Stimulated activated CD4-positive, alpha-beta T cell treated with anti-CD3 and anti-CD28 coated beads, Interleukin-12 subunit alpha, Interleukin-12 subunit beta, amount 100 ng/mL, for 48 hours (primary cell): ENCODE data around the gene FOXD4L6.
"Not testable (repeated sequence)": the region's sequence is repeated elsewhere in the genome, so short reads cannot be mapped to it uniquely, and the experiment has no call there.

ENCODE experiments used
- DNase-seq, 3 donors: peaks; one replicate each; pipeline ENCODE4 v3.0.0-alpha.2; 2020; ENCODE audit warnings: low read depth in 2 of 3, low spot score in 1 of 3

The FOXD4L6 gene

GRCh38 chr9:41128581-41128980 is at the start of gene FOXD4L6:
Gene FOXD4L6 (minus strand): TSS chr9:41128681. CDS start chr9:41128383, 298 bp downstream.
- not testable (repeated sequence) for DNase-seq

GRCh38 chr9:41174994-41175393 is 46.5 kb upstream of the FOXD4L6 start:
- DNase-seq: not testable (repeated sequence)

GRCh38 chr9:41150116-41150515 is 21.6 kb upstream of the FOXD4L6 start:
- DNase-seq: not testable (repeated sequence)

GRCh38 chr9:41141878-41142277 is 13.4 kb upstream of the FOXD4L6 start:
- DNase-seq: not testable (repeated sequence)

DNA sequence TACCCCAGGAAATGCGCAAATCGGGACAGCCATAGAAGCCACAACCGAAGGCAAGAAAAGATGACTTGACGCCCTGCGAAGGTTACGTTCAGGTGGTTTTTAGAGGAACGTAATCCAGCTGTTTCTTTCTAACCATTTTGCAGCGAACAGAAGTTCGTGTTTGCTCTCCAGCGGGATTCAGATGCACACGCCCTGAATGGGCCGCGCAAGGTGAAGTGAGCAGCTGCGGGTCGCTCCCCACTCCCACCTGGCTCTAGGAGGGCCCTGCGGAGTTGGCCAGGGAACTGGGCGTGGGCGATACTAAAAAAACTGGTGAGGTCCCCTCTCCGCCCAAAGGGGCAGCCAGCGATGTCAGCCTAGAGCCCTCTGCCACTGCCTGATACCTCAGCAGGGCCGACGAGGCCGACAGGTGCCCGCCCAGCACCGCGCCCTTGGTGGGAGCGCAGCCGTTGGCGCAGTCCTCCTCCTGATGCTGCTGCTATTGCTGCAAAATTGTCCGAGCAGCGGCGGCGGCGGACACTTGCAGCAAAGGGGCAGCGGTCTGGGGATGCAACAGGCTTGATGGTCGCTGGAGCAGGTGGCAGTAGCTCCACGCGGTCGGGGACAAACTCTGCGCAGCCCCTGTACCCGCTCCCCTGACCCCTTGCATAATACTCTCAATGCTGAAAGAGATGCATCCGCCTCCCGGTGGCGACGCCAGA is 1.6 kb downstream of the FOXD4L6 start:
- not testable (repeated sequence) for DNase-seq

DNA sequence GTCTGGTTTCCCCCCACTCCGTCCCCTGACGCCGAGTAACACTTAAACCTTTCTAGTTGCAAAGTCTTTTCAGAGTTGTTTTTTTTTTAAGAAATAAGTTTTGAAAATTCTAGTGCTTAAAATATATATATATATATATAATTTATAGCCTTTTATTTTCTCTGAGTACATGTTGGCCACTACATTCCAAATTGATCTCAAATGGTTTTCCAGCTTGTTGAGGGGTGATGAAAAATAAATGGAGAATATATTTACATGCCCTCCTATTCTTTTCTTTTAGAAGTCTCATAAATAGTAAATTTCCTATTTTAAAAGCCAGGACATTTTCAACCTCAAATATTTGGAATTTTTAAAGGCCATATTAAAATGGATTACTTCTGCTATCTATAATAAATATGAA is 2.5 kb downstream of the FOXD4L6 start:
- not testable (repeated sequence) for DNase-seq

DNA sequence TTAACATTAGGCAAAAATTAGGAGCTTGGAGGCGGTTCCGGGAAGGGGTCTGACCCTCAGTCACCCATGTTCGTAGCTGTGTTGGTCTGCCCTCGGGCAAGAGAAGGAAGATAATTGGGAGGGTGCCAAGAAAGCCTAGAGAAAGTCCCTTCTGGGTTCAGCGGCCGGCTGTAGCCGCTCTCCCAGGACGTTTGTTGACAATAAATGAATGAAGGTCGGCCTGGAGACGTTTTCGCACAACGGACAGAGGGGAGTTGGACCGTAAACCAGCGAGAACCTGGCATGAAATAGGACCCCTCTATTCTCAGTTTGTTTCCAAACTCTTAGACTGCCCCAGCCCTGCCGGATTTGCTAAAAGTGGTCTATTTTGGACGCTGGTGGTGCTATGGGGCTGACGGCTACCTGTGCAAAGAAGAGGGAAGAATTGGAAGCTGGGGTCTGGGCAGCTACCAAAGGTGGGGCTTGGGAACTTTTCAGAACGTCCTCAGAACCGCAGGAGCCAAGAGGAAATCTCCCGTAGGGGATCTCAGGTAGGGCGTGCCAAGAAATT is 3.3 kb downstream of the FOXD4L6 start:
- DNase-seq: not testable (repeated sequence)

DNA sequence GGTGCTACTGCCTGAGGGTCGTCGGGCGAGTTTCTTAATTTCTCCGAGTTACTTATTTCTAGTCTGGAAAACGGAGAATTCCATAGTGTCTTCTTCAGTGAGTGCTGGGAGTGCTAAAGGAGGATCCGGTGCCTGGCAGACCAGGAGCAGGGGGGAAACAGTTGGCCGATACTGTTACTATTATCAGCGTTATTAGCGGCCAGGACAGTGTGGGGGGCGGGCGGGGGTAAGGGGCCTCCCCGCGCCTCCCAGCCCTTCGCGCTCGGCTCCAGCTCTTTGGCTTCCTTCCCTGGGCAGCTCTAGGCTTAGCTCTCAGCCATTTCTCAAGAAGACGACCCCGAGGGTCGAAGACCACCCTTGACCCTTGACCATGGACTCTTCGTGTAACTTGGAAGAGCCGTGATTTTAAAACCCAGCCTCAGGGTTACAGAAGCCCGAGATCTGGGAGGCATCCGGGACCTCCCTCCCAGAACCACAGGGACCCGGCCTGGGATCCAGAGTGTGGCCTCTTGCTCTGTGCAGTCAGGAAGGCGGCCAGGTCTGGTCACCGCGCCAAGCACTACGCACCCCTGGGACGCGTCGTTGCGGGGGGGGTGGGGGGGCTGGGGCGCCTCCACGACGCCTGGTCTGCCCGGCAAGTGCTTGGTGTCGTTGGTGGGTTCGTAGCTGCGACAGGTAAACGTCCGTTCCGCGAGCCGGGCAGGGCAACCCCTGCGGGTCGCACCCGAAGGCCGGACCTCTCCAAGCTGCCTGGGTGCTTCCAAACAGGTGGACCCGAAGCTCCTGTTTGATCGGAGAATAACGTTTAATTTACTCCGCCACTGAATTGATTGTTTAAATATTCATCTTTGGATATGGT is 4.0 kb downstream of the FOXD4L6 start:
- not testable (repeated sequence) for DNase-seq

DNA sequence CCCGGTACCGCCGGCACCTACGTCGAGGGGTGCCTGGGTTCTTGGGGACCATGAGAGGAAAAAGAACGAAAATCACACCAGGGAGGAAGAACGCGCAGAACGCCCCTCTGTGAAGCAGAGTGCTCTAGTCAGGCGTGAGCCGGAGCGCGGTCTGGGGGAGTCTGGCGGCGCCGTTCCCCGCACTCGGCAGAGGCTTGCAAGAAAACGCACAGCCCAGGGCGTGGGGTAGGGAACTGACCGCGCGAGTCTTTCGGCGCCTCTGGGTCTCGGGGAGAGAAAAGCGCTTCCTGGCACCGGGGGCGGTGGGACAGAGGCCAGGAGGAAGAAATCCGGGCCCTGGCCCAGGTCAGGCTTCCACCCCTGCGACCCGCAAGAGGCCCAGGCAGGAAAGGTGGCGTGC is 4.7 kb downstream of the FOXD4L6 start:
- not testable (repeated sequence) for DNase-seq

DNA sequence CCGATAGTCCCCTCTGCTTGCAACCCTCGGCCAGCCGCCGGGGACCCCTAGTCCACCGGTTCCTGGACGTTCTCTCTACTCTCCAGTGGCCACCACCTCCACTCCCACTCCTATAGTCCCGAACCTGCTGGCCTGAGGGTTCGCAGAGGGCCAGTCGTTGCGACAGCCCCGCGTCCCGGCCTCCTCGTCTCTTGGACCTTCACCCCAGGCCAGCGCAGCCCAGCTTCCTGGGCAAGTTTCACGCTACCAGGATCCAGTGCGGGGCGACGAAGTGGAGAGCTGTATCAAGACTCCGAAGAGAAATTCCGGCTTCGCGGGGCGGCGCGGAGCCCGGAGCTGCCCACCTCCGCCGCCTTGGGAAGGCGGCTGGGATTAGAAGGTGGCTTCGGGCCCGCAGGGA is 5.1 kb downstream of the FOXD4L6 start:
- DNase-seq: not testable (repeated sequence)

DNA sequence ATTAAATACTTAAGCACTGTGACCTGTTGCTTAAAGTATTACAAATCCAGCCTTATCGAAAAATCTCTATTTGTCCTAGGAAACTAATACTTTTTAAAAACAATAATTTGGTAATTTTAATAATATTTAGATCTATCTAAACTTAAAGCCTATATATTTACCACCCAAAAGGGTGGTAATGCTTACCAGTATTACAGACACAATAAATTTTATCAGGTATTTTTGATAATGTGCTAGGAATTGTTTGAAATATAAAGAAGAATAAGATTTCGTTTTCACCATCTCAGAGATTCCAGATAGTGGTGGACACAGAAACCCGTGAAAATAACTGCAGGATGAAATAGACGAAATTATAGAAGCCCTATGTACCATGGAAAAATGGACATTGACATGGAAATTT is 7.8 kb downstream of the FOXD4L6 start:
- DNase-seq: not testable (repeated sequence)

GRCh38 chr9:41119719-41120118 is 8.8 kb downstream of the FOXD4L6 start:
- DNase-seq: not testable (repeated sequence)

- DNase-seq: not testable (repeated sequence)
These were observed 9.2 kb downstream of the FOXD4L6 start for GRCh38 chr9:41119311-41119710.

DNA sequence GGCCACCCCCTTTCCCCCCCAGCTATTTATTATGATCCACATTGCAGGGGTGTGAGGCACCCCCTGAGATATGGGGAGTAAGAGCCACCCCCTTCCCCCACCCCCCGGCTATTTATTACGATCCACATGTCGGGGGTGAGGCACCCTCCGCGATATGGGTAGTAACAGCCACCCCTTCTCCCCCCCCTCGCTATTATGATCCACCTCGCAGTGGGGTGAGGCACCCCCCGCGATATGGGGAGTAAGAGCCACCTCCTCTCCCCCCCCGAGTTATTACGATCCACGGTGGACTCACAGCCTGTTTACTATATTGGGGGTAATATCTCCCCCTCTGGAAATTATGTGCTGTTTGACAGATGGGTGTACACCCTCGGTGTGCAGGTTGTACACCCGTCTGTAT is 15.1 kb downstream of the FOXD4L6 start:
- DNase-seq: not testable (repeated sequence)

- not testable (repeated sequence) for DNase-seq
These were observed 17.1 kb downstream of the FOXD4L6 start for GRCh38 chr9:41111414-41111813.

DNA sequence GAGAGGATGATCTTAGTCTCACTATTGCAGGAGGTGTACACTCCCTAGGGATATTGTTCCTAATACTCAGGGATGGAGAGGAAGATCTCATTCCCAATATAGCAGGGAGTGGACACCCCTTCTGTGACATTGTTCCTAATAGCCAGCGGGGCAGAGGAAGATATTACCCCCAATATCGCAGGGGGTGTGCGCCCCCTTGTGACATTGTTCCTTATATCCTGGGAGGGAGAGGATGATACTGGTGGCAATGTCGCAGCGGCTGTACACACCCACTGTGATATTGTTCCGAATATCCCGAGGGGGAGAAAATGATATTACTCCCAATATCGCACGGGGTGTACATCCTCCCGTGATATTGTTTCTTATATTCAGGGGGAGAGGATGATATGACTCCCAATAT is 17.6 kb downstream of the FOXD4L6 start:
- not testable (repeated sequence) for DNase-seq

GRCh38 chr9:41109253-41109652 is 19.2 kb downstream of the FOXD4L6 start:
- DNase-seq: not testable (repeated sequence)

DNA sequence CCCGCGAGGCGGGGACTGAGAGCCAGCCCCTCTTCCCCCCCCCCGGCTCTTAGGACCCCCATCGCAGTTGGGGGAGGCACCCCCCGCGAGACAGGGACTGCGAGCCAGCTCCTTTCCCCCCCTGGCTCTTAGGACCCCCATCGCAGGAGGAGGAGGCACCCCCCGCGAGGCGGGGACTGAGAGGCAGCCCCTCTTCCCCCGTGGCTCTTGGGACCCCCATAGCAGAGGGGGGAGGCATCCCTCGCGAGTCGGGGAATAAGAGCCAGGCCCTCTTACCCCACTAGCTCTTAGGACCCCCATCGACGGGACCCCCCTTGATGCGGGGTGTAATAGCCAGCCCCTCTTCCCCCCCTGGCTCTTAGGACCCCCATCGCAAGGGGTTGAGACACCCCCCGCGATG is 19.7 kb downstream of the FOXD4L6 start:
- DNase-seq: not testable (repeated sequence)

- DNase-seq: not testable (repeated sequence)
These were observed 21.9 kb downstream of the FOXD4L6 start for GRCh38 chr9:41106472-41107116.

DNA sequence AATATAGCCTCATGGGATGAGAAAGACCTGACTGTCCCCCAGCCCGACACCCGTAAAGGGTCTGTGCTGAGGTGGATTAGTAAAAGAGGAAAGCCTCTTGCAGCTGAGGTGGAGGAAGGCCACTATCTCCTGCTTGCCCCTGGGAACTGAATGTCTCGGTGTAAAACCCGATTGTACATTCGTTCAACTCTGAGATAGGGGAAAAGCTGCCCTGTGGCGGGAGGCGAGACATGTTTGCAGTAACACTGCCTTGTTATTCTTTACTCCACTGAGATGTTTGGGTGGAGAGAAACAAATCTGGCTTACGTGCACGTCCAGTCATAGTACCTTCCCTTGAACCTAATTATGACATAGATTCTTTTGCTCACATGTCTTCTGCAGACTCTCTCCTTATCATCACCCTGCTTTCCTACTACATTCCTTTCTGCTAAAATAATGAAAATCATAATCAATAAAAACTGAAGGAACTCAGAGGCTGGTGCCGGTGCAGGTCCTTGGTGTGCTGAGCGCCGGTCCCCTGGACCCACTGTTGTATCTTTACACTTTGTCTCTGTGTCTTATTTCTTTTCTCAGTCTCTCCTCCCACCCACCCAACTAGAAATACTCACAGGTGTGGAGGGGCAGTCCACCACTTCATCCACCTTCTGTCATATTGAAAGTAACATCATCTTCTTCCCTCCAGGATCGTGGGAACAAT is 22.8 kb downstream of the FOXD4L6 start:
- DNase-seq: not testable (repeated sequence)

GRCh38 chr9:41104542-41104941 is 23.9 kb downstream of the FOXD4L6 start:
- DNase-seq: not testable (repeated sequence)
